H1 (cell line): Measurements from ENCODE around the gene CRYM. TPM values are rescaled to one million over a fixed set of nuclear protein-coding genes. Genes with fewer than 3 reads are reported as not detected.

Source experiments
- BCL11A ChIP-seq, 2 experiments: IDR thresholded peaks; one replicate each; pipeline ENCODE4 v1.6.1; 2011; ENCODE audit warnings: low read depth in 2 of 2, low read length in 2 of 2, mild to moderate bottlenecking in 2 of 2
- CHD7 ChIP-seq: fragments of 300-600 bp; sonication (generic); IDR thresholded peaks from 2 replicates; pipeline ENCODE4 v1.7.1; 2012; ENCODE audit warnings: low read length, moderate library complexity, mild to moderate bottlenecking, inconsistent platforms; ENCODE audit not compliant: insufficient replicate concordance
- CTCF ChIP-seq, 3 experiments: IDR thresholded peaks; 1 replicate in 2 of 3; 2 replicates in 1 of 3; pipeline versions ENCODE4 v1.5.1 to v1.6.1; 2011; ENCODE audit warnings: low read length in 3 of 3, mild to moderate bottlenecking in 3 of 3, inconsistent platforms in 2 of 3, low read depth in 1 of 3, moderate library complexity in 1 of 3; ENCODE audit not compliant: insufficient read depth in 1 of 3; ENCODE audit errors: control extremely low read depth in 1 of 3
- HDAC6 ChIP-seq: IDR thresholded peaks from one replicate; pipeline ENCODE4 v1.7.1; 2012; ENCODE audit warnings: low read depth, mild to moderate bottlenecking, inconsistent platforms, low read length, moderate library complexity
- PHF8 ChIP-seq: fragments of 200-600 bp; sonication (generic); conservative IDR thresholded peaks from 2 replicates; pipeline ENCODE4 v1.7.1; 2012; ENCODE audit warnings: low read depth, mild to moderate bottlenecking, inconsistent platforms, low read length, moderate library complexity
- SIX5 ChIP-seq: IDR thresholded peaks from 2 replicates; pipeline ENCODE4 v1.6.1; 2011; ENCODE audit warnings: mild to moderate bottlenecking, low read depth, low read length
- TAF7 ChIP-seq: optimal IDR thresholded peaks from 2 replicates; pipeline ENCODE3; 2011; ENCODE audit warnings: low read depth, mild to moderate bottlenecking, inconsistent platforms, low read length, moderate library complexity, borderline replicate concordance
- polyA plus RNA-seq, 7 experiments: library from polyadenylated mRNA; depleted of rRNA in 3 of 7; stranded (reverse) in 5 of 7; unstranded in 2 of 7; fragments of >200 nt in 5 of 7; fragments of 200-250 nt in 2 of 7; gene quantifications; 1 replicate in 5 of 7; 2 replicates in 1 of 7; 4 replicates in 1 of 7; pipeline versions ENCODE4 v1.2.1 to v1.2.3, GENCODE V29; 2011 to 2013; ENCODE audit warnings: missing spikeins in 2 of 7, mixed read lengths in 2 of 7
- total RNA-seq: library from RNA; stranded (reverse); fragmentation: NEBNext Ultra II Directional; extraction: Animal tissue kit (Norgen Biotek cat#: 25700); gene quantifications from 2 replicates; pipeline ENCODE4 v1.2.1, GENCODE V29; 2021

CRYM gene
- total and polyA plus RNA-seq, 2 of the 8 experiments (the other 6 are each of a cell fraction or from before 2014, with no cell fraction given), result 12.9 to 40.4 TPM

GRCh38 chr16:21283521-21284289, 5.6 kb upstream of the CRYM start (continued):
- TF ChIP-seq CHD7 (no peak), CTCF (IDR thresholded peaks at IDR 0.05; ENCODE audit: control extremely low read depth in 1 of 3, insufficient read depth in 1 of 3, low read depth in 1 of 3, low read length in 3 of 3) (peak; percentile 12 to 38 (median 34)), BCL11A (IDR thresholded peaks at IDR 0.05; ENCODE audit: low read depth in 2 of 2, low read length in 2 of 2) (no peak), HDAC6 (no peak), TAF7 (no peak), SIX5 (no peak), PHF8 (peak; percentile 73; the same call in 1 of the 2 replicates)
